Stomach (tissue), 9 donors: ENCODE data around the gene AIFM2. TPM values are rescaled to one million over a fixed set of nuclear protein-coding genes. Genes with fewer than 3 reads are reported as not detected.

Experiments
- DNase-seq, 2 donors: peaks; one replicate each; pipeline versions ENCODE4 v3.0.0 to v3.0.0-alpha.2; 2013 to 2019
- H3K27ac ChIP-seq, 5 donors: fragments of 200-600 bp in 4 of 5; sonication (generic) in 4 of 5; one replicate each; pipeline ENCODE4 v1.5.1; 2013 to 2019; ENCODE audit warnings: mild to moderate bottlenecking in 1 of 5, moderate library complexity in 1 of 5
- H3K27me3 ChIP-seq, 3 donors: fragments of 200-600 bp; sonication (generic); one replicate each; pipeline ENCODE4 v1.5.1; 2017 to 2019; ENCODE audit warnings: mixed run types in 1 of 3
- H3K36me3 ChIP-seq, 4 donors: fragments of 200-600 bp; sonication (generic); 1 replicate in 3 of 4; 2 replicates in 1 of 4; pipeline ENCODE4 v1.5.1; 2016 to 2019
- H3K4me1 ChIP-seq, 4 donors: fragments of 200-600 bp; sonication (generic); one replicate each; pipeline ENCODE4 v1.5.1; 2016 to 2019
- H3K4me3 ChIP-seq, 4 donors: fragments of 200-600 bp; sonication (generic) in 3 of 4; one replicate each; pipeline ENCODE4 v1.5.1; 2016 to 2019; ENCODE audit warnings: mild to moderate bottlenecking in 1 of 4
- H3K9me3 ChIP-seq, 4 donors: fragments of 200-600 bp; sonication (generic); one replicate each; pipeline ENCODE4 v1.5.1; 2016 to 2019
- CTCF ChIP-seq, 7 experiments: fragments of 450-650 bp in 4 of 7; fragments of 200-600 bp in 3 of 7; sonication (generic) in 3 of 7; IDR thresholded peaks; one replicate each; pipeline ENCODE4 v1.5.1; 2016 to 2019; ENCODE audit warnings: antibody characterized with exemption in 7 of 7, control low read depth in 2 of 7, mild to moderate bottlenecking in 1 of 7
- EP300 ChIP-seq: sonication (generic); formaldehyde crosslinking; IDR thresholded peaks from one replicate; pipeline ENCODE4 v1.6.1; 2017; ENCODE audit warnings: antibody characterized with exemption
- POLR2A ChIP-seq, 4 donors: fragments of 450-650 bp; IDR thresholded peaks; one replicate each; pipeline ENCODE4 v1.6.1; 2016; ENCODE audit warnings: antibody characterized with exemption in 4 of 4, control low read depth in 2 of 4, mild to moderate bottlenecking in 1 of 4, moderate library complexity in 1 of 4
- POLR2AphosphoS5 ChIP-seq, 3 donors: sonication (generic); formaldehyde crosslinking; IDR thresholded peaks; one replicate each; pipeline ENCODE4 v1.6.1; 2016; ENCODE audit warnings: antibody characterized with exemption in 3 of 3
- WGBS, 5 donors: extraction: QIAGEN DNeasy Blood & Tissue Kit in 3 of 5; methylation state at CpG; one replicate each; pipeline versions ENCODE4 v1.1.5 to v1.1.7; 2013 to 2018; 5-methylcytosine and 5-hydroxymethylcytosine counted together
- intact Hi-C: fragments of 100-400 bp; cut with DNase I; formaldehyde crosslinking; loops from one replicate; pipeline ENCODE4 v1.15.1; 2023; ENCODE audit warnings: low total_unique reads
- polyA plus RNA-seq, 3 donors: library from polyadenylated mRNA; stranded (reverse); fragments of 200-250 nt; gene quantifications; one replicate each; pipeline ENCODE4 v1.2.3, GENCODE V29; 2013
- total RNA-seq, 5 donors: library from RNA; depleted of rRNA; stranded (reverse); fragments of >200 nt; gene quantifications; one replicate each; pipeline versions ENCODE4 v1.1.0 to v1.2.3, GENCODE V29; 2014 to 2016
- donor health status: healthy with polysubstance abuse.
- donor health status: Bipolar disorder and iron deficiency.
- donor health status: healthy.

The AIFM2 gene
- total and polyA plus RNA-seq, 8 donors: 4.5 to 14.5 (median 6.1) TPM

DNA sequence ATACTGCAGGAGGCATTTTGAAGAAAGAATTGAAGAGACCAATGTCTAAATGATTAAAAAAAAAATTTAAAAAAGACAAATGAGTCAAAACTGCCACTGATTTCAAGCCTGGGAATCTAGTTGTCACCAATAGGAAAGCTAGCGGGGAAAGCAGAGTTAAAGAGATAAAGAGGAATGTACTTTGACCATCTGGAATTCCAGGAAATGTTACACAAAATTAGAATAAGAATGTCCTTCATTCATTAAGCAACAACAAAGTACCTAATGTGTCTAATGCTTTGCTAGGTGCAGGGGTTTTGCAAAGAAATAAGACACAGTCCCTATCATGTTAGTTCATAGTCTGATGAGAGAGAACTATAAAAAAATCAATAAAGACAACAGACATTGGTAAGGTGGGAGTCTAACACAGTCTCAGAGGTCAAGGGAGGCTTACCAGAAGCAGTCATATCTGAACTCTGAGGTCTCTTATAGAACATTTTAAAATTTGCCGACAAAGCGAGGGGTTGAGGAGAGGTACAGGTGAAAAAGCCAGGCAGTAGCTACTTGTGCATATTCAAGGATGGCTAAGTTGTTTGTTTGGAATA lies 22.7 kb upstream of the AIFM2 start:
- H3K9me3 ChIP-seq: no peaks in the 10 kb centered on the region
- peaks cover 61 to 99% (median 93%) of the 10 kb centered on the region in 4 donors for H3K36me3 ChIP-seq
- no peak for DNase-seq
- no peak overlapping the region for H3K4me3 ChIP-seq
- TF ChIP-seq POLR2AphosphoS5 (IDR thresholded peaks at IDR 0.05) (no peak), CTCF (IDR thresholded peaks at IDR 0.05) (no peak), POLR2A (IDR thresholded peaks at IDR 0.05) (no peak), EP300 (no peak)
- peaks cover 0 to 21% (median 5%) of the 10 kb centered on the region in 4 donors for H3K4me1 ChIP-seq
- intact Hi-C loops: no loop called here
- no peaks in the 10 kb centered on the region for H3K27me3 ChIP-seq
- WGBS, 5 donors: 48 to 72% (median 55%) methylated on average over 3 of the region's 3 CpGs
- no peak overlapping the region for H3K27ac ChIP-seq

DNA sequence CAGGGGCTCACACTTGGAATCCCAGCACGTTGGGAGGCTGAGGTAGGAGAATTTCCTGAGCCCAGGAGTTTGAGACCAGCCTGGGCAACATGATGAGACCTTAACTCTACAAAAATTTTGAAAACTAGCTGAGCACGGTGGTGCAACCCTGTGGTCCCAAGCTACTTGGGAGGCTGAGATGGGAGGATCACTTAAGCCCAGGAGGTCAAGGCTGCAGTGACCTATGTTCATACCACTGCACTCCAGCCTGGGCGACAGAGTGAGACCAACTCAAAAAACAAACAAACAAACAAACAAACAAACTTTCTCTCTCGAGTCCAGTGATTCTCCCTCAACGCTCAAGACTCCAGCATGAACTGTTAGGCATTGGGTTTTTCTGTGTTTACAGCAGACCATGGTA lies 15.9 kb upstream of the AIFM2 start:
- WGBS, 5 donors: 86 to 91% (median 87%) methylated on average over 5 of the region's 5 CpGs
- intact Hi-C loops: no loop called here

DNA sequence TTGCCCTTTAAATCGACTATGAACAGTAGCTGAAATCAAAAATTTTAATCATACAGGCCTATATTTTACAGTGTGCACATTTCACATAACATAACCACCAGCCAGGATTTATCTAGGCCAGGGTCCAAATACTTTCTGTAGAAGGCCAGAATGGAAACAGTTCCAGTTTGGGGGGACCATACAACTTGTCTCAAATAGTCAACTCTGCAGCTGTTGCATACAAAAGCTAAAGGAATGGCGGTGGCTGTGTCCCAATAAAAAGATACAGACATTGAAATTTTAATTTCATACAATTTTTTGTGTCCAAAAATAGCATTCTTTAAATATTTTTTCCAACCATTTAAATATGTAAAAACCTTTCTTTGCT lies 14.6 kb upstream of the AIFM2 start:
- Histone ChIP-seq H3K36me3 (peaks cover 22 to 46% (median 38%) of the 10 kb centered on the region in 4 donors), H3K27me3 (no peaks in the 10 kb centered on the region), H3K4me3 (peak overlapping the region in 3 of 4 donors; percentile 57 to 88 (median 84)), H3K9me3 (no peaks in the 10 kb centered on the region), H3K4me1 (peaks cover 17 to 34% (median 28%) of the 10 kb centered on the region in 4 donors), H3K27ac (peak overlapping the region in 4 of 5 donors; percentile 84 to 95 (median 90))
- intact Hi-C loops: no loop called here
- TF ChIP-seq EP300 (no peak), CTCF (IDR thresholded peaks at IDR 0.05) (no peak), POLR2AphosphoS5 (IDR thresholded peaks at IDR 0.05) (no peak)
- no peak for DNase-seq
- WGBS, 5 donors: 21 to 33% (median 23%) methylated on average over 2 of the region's 2 CpGs

More for the DNA sequence above, 15.9 kb upstream of the AIFM2 start:
- Histone ChIP-seq H3K9me3 (no peaks in the 10 kb centered on the region), H3K27ac (no peak overlapping the region), H3K4me3 (no peak overlapping the region), H3K27me3 (no peaks in the 10 kb centered on the region), H3K36me3 (peaks cover 35 to 55% (median 51%) of the 10 kb centered on the region in 4 donors), H3K4me1 (peaks cover 17 to 32% (median 26%) of the 10 kb centered on the region in 4 donors)
- TF ChIP-seq EP300 (no peak), CTCF (IDR thresholded peaks at IDR 0.05) (no peak), POLR2A (IDR thresholded peaks at IDR 0.05) (no peak), POLR2AphosphoS5 (IDR thresholded peaks at IDR 0.05) (no peak)
- no peak for DNase-seq

GRCh38 chr10:70146489-70147258 lies 14.0 kb upstream of the AIFM2 start, which contains the start of gene TYSND1:
TYSND1 (minus strand) TSS chr10:70146700; CDS start chr10:70146586, 114 bp downstream.
- TF ChIP-seq CTCF (IDR thresholded peaks at IDR 0.05): peak in 5 of 7 experiments; percentile 39 to 79 (median 72)
- TF ChIP-seq EP300: no peak
- TF ChIP-seq POLR2A (IDR thresholded peaks at IDR 0.05): peak in 2 of 4 donors; percentile 15 to 37
- TF ChIP-seq POLR2AphosphoS5 (IDR thresholded peaks at IDR 0.05): peak; percentile 72 to 88 (median 86)

More at GRCh38 chr10:70146489-70147258, 14.0 kb upstream of the AIFM2 start, which contains the start of gene TYSND1:
- H3K27ac ChIP-seq: peak within 1 kb of the TSS; percentile 84 to 95 (median 91)
- WGBS, 5 donors: 0 to 2% (median 1%) methylated on average over 28 to 39 of the region's 39 CpGs
- intact Hi-C loops: no loop called here
- no peaks in the 10 kb centered on the region for H3K27me3 ChIP-seq
- DNase-seq: peak; percentile 98 to 99
- peak within 1 kb of the TSS; percentile 57 to 88 (median 76) for H3K4me3 ChIP-seq
- peaks cover 16 to 40% (median 32%) of the 10 kb centered on the region in 4 donors for H3K36me3 ChIP-seq
- peaks cover 17 to 34% (median 28%) of the 10 kb centered on the region in 4 donors for H3K4me1 ChIP-seq
- no peaks in the 10 kb centered on the region for H3K9me3 ChIP-seq
